OCI-LY7 (cell line): ENCODE data around the gene ALPG.
"Not testable (repeated sequence)": the region's sequence is repeated elsewhere in the genome, so short reads cannot be mapped to it uniquely, and the experiment has no call there.

ENCODE experiments used
- CTCF ChIP-seq: fragments of 200-600 bp; sonication (generic); conservative IDR thresholded peaks from 2 replicates; pipeline ENCODE4 v1.5.1; 2014; ENCODE audit warnings: mild to moderate bottlenecking, antibody characterized with exemption, low read length, moderate library complexity, mixed read lengths
- EZH2phosphoT487 ChIP-seq: fragments of 200-600 bp; sonication (generic); IDR thresholded peaks from 2 replicates; pipeline ENCODE4 v1.6.1; 2018; ENCODE audit warnings: low read depth, borderline replicate concordance, mild to moderate bottlenecking, mixed run types, antibody characterized with exemption, low read length, moderate library complexity, mixed read lengths

GRCh38 chr2:232385058-232385457 lies 21.6 kb upstream of the ALPG start:
- TF ChIP-seq CTCF, EZH2phosphoT487: not testable (repeated sequence)
